GM12878 (cell line): ENCODE data around the gene SIL1. TPM values are rescaled to one million over a fixed set of nuclear protein-coding genes. Genes with fewer than 3 reads are reported as not detected.

Experiments
- ATF7 ChIP-seq: fragments of 450-650 bp; IDR thresholded peaks from 2 replicates; pipeline ENCODE4 v1.6.1; 2016; ENCODE audit warnings: low read depth, mild to moderate bottlenecking
- FOS ChIP-seq: IDR thresholded peaks from 3 replicates; pipeline ENCODE4 v1.6.1; 2011; ENCODE audit warnings: borderline replicate concordance; ENCODE audit not compliant: insufficient read length; ENCODE audit errors: extremely low read depth
- FOXK2 ChIP-seq: fragments of 450-650 bp; IDR thresholded peaks from 2 replicates; pipeline ENCODE4 v1.6.1; 2017; ENCODE audit warnings: mild to moderate bottlenecking, moderate library complexity
- MYB ChIP-seq: fragments of 150-350 bp; IDR thresholded peaks from 2 replicates; pipeline ENCODE4 v1.6.1; 2014; ENCODE audit warnings: mild to moderate bottlenecking, low read depth, low read length, borderline replicate concordance
- NR2C1 ChIP-seq: fragments of 450-650 bp; IDR thresholded peaks from 2 replicates; pipeline ENCODE4 v1.6.1; 2017; ENCODE audit warnings: antibody characterized with exemption, mild to moderate bottlenecking, moderate library complexity
- STAT1 ChIP-seq: fragments of 450-650 bp; conservative IDR thresholded peaks from 2 replicates; pipeline ENCODE4 v1.6.1; 2014; ENCODE audit warnings: antibody characterized with exemption, mild to moderate bottlenecking
- polyA plus RNA-seq, 11 experiments: library from polyadenylated mRNA; depleted of rRNA in 4 of 11; unstranded in 6 of 11; stranded (reverse) in 5 of 11; fragments of >200 nt; fragmentation: Nextera tagmentation in 4 of 11; fragmentation: Illumina TruSeq in 1 of 11; extraction: Ambion mirVana in 4 of 11; extraction: Trizol in 1 of 11; gene quantifications; 1 replicate in 1 of 11; 2 replicates in 10 of 11; pipeline versions ENCODE4 v1.2.1 to v1.2.3, GENCODE V29; 2011 to 2016; ENCODE audit warnings: inconsistent platforms in 2 of 11, missing spikeins in 2 of 11, low read depth in 1 of 11
- total RNA-seq, 4 experiments: library from RNA; depleted of rRNA in 3 of 4; stranded (reverse); fragments of >200 nt in 3 of 4; fragmentation: Illumina TruSeq in 1 of 4; extraction: Trizol in 1 of 4; gene quantifications; 2 replicates each; pipeline versions ENCODE4 v1.2.1 to v1.2.3, GENCODE V29; 2013 to 2021
- TF ChIP-seq, protein P1 (sequence below): fragments of 450-650 bp; IDR thresholded peaks from 2 replicates; pipeline ENCODE4 v1.6.1; 2017; ENCODE audit warnings: mild to moderate bottlenecking, moderate library complexity
- TF ChIP-seq, protein P2 (sequence below): fragments of 450-650 bp; IDR thresholded peaks from 2 replicates; pipeline ENCODE4 v1.6.1; 2016; ENCODE audit warnings: mild to moderate bottlenecking, moderate library complexity, borderline replicate concordance
- TF ChIP-seq, protein P3 (sequence below): fragments of 450-650 bp; IDR thresholded peaks from 2 replicates; pipeline ENCODE4 v1.6.1; 2017; ENCODE audit warnings: mild to moderate bottlenecking, low read depth, inconsistent platforms; ENCODE audit not compliant: poor library complexity, severe bottlenecking

Gene SIL1
- total and polyA plus RNA-seq, 10 of the 15 experiments (the other 5 are each of a cell fraction or from before 2014, with no cell fraction given): 4.1 to 49.8 (median 29.4) TPM

DNA sequence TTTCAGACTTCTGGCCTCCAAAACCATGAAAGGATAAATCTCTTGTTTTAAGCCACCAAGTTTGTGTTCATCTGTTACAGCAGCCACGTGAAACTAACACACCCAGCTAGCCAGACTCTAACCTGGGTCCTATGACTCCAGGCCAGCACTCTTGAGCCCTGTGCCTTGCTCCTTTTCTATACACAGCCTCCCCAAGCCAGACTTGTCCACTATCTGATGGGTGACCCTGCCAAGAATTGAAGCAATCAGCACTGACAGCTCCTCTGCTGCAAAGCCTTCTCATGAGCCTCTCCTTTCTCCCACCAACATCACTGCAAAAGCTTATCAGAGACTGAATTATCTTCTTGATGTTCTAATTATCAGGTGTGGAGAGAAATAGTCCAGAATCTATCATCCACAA lies 41.4 kb downstream of the SIL1 start (continued):
- TF ChIP-seq, protein P1, sequence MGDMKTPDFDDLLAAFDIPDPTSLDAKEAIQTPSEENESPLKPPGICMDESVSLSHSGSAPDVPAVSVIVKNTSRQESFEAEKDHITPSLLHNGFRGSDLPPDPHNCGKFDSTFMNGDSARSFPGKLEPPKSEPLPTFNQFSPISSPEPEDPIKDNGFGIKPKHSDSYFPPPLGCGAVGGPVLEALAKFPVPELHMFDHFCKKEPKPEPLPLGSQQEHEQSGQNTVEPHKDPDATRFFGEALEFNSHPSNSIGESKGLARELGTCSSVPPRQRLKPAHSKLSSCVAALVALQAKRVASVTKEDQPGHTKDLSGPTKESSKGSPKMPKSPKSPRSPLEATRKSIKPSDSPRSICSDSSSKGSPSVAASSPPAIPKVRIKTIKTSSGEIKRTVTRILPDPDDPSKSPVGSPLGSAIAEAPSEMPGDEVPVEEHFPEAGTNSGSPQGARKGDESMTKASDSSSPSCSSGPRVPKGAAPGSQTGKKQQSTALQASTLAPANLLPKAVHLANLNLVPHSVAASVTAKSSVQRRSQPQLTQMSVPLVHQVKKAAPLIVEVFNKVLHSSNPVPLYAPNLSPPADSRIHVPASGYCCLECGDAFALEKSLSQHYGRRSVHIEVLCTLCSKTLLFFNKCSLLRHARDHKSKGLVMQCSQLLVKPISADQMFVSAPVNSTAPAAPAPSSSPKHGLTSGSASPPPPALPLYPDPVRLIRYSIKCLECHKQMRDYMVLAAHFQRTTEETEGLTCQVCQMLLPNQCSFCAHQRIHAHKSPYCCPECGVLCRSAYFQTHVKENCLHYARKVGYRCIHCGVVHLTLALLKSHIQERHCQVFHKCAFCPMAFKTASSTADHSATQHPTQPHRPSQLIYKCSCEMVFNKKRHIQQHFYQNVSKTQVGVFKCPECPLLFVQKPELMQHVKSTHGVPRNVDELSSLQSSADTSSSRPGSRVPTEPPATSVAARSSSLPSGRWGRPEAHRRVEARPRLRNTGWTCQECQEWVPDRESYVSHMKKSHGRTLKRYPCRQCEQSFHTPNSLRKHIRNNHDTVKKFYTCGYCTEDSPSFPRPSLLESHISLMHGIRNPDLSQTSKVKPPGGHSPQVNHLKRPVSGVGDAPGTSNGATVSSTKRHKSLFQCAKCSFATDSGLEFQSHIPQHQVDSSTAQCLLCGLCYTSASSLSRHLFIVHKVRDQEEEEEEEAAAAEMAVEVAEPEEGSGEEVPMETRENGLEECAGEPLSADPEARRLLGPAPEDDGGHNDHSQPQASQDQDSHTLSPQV: no peak
- no peak for TF ChIP-seq NR2C1
- no peak for TF ChIP-seq FOXK2
- TF ChIP-seq, protein P2, sequence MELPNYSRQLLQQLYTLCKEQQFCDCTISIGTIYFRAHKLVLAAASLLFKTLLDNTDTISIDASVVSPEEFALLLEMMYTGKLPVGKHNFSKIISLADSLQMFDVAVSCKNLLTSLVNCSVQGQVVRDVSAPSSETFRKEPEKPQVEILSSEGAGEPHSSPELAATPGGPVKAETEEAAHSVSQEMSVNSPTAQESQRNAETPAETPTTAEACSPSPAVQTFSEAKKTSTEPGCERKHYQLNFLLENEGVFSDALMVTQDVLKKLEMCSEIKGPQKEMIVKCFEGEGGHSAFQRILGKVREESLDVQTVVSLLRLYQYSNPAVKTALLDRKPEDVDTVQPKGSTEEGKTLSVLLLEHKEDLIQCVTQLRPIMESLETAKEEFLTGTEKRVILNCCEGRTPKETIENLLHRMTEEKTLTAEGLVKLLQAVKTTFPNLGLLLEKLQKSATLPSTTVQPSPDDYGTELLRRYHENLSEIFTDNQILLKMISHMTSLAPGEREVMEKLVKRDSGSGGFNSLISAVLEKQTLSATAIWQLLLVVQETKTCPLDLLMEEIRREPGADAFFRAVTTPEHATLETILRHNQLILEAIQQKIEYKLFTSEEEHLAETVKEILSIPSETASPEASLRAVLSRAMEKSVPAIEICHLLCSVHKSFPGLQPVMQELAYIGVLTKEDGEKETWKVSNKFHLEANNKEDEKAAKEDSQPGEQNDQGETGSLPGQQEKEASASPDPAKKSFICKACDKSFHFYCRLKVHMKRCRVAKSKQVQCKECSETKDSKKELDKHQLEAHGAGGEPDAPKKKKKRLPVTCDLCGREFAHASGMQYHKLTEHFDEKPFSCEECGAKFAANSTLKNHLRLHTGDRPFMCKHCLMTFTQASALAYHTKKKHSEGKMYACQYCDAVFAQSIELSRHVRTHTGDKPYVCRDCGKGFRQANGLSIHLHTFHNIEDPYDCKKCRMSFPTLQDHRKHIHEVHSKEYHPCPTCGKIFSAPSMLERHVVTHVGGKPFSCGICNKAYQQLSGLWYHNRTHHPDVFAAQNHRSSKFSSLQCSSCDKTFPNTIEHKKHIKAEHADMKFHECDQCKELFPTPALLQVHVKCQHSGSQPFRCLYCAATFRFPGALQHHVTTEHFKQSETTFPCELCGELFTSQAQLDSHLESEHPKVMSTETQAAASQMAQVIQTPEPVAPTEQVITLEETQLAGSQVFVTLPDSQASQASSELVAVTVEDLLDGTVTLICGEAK: no peak
- TF ChIP-seq, protein P3, sequence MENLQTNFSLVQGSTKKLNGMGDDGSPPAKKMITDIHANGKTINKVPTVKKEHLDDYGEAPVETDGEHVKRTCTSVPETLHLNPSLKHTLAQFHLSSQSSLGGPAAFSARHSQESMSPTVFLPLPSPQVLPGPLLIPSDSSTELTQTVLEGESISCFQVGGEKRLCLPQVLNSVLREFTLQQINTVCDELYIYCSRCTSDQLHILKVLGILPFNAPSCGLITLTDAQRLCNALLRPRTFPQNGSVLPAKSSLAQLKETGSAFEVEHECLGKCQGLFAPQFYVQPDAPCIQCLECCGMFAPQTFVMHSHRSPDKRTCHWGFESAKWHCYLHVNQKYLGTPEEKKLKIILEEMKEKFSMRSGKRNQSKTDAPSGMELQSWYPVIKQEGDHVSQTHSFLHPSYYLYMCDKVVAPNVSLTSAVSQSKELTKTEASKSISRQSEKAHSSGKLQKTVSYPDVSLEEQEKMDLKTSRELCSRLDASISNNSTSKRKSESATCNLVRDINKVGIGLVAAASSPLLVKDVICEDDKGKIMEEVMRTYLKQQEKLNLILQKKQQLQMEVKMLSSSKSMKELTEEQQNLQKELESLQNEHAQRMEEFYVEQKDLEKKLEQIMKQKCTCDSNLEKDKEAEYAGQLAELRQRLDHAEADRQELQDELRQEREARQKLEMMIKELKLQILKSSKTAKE: no peak
- no peak for TF ChIP-seq ATF7
- TF ChIP-seq STAT1: no peak
- TF ChIP-seq MYB: no peak
- no peak for TF ChIP-seq FOS
